SU-DHL-6 (cell line): ENCODE measurements around the gene PTPRK.

Experiments
- H2AFZ ChIP-seq: fragments of 200-600 bp; sonication (generic); 2 replicates; pipeline ENCODE4 v1.6.1; 2014; ENCODE audit warnings: low read depth, mild to moderate bottlenecking, moderate library complexity, mixed read lengths, antibody characterized with exemption, low read length; ENCODE audit not compliant: severe bottlenecking
- H3F3A ChIP-seq: fragments of 200-600 bp; shearing (Covaris generic); 2 replicates; pipeline ENCODE4 v1.6.0; 2016; ENCODE audit warnings: antibody characterized with exemption, mild to moderate bottlenecking; ENCODE audit not compliant: insufficient read depth
- H3K27ac ChIP-seq: fragments of 200-600 bp; sonication (generic); 2 replicates; pipeline ENCODE4 v1.5.1; 2016; ENCODE audit warnings: low read depth, mild to moderate bottlenecking, low read length, moderate library complexity, mixed read lengths
- H3K27me3 ChIP-seq: fragments of 200-600 bp; sonication (generic), shearing (Covaris generic); 2 replicates; pipeline ENCODE4 v1.6.0; 2014; ENCODE audit warnings: mild to moderate bottlenecking, low read length
- H3K36me3 ChIP-seq: fragments of 200-600 bp; sonication (generic); 2 replicates; pipeline ENCODE4 v1.6.1; 2014; ENCODE audit warnings: mild to moderate bottlenecking, low read length, mixed read lengths
- H3K4me2 ChIP-seq: fragments of 300-600, 200-600 bp; shearing (Covaris generic), sonication (generic); 2 replicates; pipeline ENCODE4 v1.6.0; 2014; ENCODE audit warnings: low read length, low read depth, mild to moderate bottlenecking; ENCODE audit not compliant: poor library complexity, severe bottlenecking
- H3K4me3 ChIP-seq: fragments of 200-600 bp; sonication (generic); 2 replicates; pipeline ENCODE4 v1.5.1; 2014; ENCODE audit warnings: antibody characterized with exemption, low read length, mild to moderate bottlenecking, mixed read lengths; ENCODE audit not compliant: insufficient read depth, poor library complexity, severe bottlenecking
- H3K79me2 ChIP-seq: fragments of 200-600 bp; sonication (generic); 2 replicates; pipeline ENCODE4 v1.6.1; 2014; ENCODE audit warnings: mild to moderate bottlenecking, low read length, moderate library complexity; ENCODE audit not compliant: insufficient read depth
- H3K9ac ChIP-seq: fragments of 200-600 bp; sonication (generic); 2 replicates; pipeline ENCODE4 v1.7.0; 2014; ENCODE audit warnings: mild to moderate bottlenecking, low read length
- H3K9me2 ChIP-seq: fragments of 200-600 bp; sonication (generic); replicated peaks from 2 replicates; pipeline ENCODE4 v1.6.1; 2014; ENCODE audit warnings: low read length; ENCODE audit not compliant: insufficient read depth
- H3K9me3 ChIP-seq: fragments of 200-600 bp; sonication (generic); 2 replicates; pipeline ENCODE4 v1.6.1; 2014; ENCODE audit warnings: low read length, mixed read lengths; ENCODE audit not compliant: insufficient read depth
- H4K20me1 ChIP-seq: fragments of 200-600 bp; sonication (generic); 2 replicates; pipeline ENCODE4 v1.6.1; 2014; ENCODE audit warnings: low read depth, mild to moderate bottlenecking, antibody characterized with exemption, low read length, moderate library complexity, mixed read lengths
- EZH2phosphoT487 ChIP-seq: fragments of 200-600 bp; sonication (generic), shearing (Covaris generic); conservative IDR thresholded peaks from 2 replicates; pipeline ENCODE4 v1.6.1; 2018; ENCODE audit warnings: mild to moderate bottlenecking, antibody characterized with exemption, low read length, moderate library complexity, mixed read lengths
- TF ChIP-seq, protein P1 (sequence below): fragments of 200-600 bp; sonication (generic); IDR thresholded peaks from one replicate; pipeline ENCODE4 v1.5.1; 2017; ENCODE audit warnings: antibody characterized with exemption, mild to moderate bottlenecking, low read length, moderate library complexity; ENCODE audit not compliant: insufficient read depth, poor library complexity, severe bottlenecking

The PTPRK gene

DNA sequence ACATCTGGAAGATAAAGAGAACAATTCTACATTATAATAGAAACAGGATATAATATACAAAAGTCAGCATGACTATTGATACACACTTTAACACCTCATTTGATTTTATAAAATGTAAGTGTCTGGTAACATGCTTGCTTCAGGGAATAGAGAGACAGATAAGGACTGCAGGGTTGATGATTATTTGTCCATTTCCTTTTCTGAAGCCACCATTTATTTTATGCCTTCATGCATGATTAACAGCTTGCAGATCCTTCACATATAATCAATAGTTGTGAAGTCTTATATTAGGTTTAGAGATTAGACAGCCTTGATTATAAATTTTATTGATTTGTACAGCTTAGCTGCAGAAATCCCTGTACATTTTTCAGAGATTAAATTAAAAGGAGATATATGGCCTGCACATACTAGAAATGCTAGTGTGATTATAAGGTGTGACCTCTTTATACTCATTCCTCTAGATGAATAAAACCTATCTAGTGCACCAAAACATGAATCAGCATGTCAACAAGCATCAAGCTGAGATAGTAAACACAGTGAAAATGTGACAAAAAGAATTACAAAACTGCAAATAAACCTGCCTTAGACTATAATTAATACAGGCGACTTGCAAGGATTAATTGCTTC lies 420.7 kb downstream of the PTPRK start:
- H2AFZ ChIP-seq, result no peak overlapping the region
- no peaks in the 10 kb centered on the region for H3K79me2 ChIP-seq
- no peaks in the 10 kb centered on the region for H3K27me3 ChIP-seq
- no peaks in the 10 kb centered on the region for H3K36me3 ChIP-seq
- H3F3A ChIP-seq, result no peaks in the 10 kb centered on the region
- TF ChIP-seq, protein P1, sequence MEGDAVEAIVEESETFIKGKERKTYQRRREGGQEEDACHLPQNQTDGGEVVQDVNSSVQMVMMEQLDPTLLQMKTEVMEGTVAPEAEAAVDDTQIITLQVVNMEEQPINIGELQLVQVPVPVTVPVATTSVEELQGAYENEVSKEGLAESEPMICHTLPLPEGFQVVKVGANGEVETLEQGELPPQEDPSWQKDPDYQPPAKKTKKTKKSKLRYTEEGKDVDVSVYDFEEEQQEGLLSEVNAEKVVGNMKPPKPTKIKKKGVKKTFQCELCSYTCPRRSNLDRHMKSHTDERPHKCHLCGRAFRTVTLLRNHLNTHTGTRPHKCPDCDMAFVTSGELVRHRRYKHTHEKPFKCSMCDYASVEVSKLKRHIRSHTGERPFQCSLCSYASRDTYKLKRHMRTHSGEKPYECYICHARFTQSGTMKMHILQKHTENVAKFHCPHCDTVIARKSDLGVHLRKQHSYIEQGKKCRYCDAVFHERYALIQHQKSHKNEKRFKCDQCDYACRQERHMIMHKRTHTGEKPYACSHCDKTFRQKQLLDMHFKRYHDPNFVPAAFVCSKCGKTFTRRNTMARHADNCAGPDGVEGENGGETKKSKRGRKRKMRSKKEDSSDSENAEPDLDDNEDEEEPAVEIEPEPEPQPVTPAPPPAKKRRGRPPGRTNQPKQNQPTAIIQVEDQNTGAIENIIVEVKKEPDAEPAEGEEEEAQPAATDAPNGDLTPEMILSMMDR, result no peak
- no peak for TF ChIP-seq EZH2phosphoT487
- no peaks in the 10 kb centered on the region for H3K9me3 ChIP-seq
- no peak overlapping the region for H3K9ac ChIP-seq
- no peak overlapping the region for H3K4me2 ChIP-seq
- H3K9me2 ChIP-seq, result no peaks in the 10 kb centered on the region
- H3K27ac ChIP-seq, result no peak overlapping the region
- H3K4me3 ChIP-seq, result no peak overlapping the region
- no peaks in the 10 kb centered on the region for H4K20me1 ChIP-seq

DNA sequence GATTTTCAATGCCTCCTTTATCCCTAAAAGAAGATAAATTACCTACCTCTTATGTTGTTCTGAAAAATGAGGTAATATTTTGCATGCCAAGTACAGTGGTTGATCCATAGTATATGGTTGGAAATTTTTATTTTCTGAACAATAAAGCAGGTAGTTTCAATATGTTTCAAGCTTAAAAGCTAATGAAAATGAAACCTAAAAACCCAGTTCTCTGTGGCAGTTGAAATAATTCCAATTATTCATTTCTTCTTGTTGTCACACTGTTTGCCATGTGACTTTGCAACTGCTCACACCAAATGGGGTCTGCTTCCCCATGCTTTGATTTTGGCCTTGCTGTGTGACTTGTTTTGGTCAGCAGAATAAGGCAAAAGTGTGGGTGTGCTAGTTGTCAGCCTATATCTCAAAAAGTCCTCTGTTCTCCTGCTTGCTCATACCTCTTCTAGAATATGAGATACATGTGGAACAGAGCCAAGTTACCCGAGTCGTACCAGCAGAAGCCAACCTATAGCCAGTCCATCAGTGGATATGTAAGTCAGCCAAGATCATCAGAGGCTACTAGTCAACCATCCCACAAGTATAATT lies 422.3 kb downstream of the PTPRK start:
- Histone ChIP-seq H3K9ac (no peak overlapping the region), H3K4me2 (no peak overlapping the region)

DNA sequence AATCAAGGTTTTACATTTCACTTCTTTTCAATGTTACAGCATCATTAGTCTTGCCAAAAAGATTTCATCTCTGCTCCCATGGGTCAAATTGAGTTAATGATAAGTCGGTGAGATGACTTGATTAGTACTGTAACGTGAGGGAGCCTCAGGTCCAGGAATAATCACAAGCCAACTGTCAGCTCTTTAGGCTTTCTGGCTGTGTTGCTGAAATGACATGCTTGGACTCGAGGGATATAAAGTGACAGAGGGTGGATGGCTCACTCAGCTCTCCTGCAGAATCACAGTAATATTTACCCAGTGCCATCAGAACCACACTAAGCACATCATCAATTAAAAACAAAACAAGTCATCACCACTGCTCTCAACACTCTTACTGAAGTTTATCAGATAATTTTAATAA lies 423.4 kb downstream of the PTPRK start:
- Histone ChIP-seq H3K79me2 (no peaks in the 10 kb centered on the region), H3F3A (no peaks in the 10 kb centered on the region), H3K9me2 (no peaks in the 10 kb centered on the region), H3K9me3 (no peaks in the 10 kb centered on the region), H3K4me3 (no peak overlapping the region), H2AFZ (no peak overlapping the region), H3K27ac (no peak overlapping the region), H3K27me3 (no peaks in the 10 kb centered on the region), H4K20me1 (no peaks in the 10 kb centered on the region), H3K36me3 (no peaks in the 10 kb centered on the region), H3K9ac (no peak overlapping the region), H3K4me2 (no peak overlapping the region)
- TF ChIP-seq EZH2phosphoT487, result no peak
- TF ChIP-seq, protein P1, result no peak

More for the DNA sequence above, 422.3 kb downstream of the PTPRK start:
- Histone ChIP-seq H3K9me3 (no peaks in the 10 kb centered on the region), H2AFZ (no peak overlapping the region), H3K27me3 (no peaks in the 10 kb centered on the region), H3K27ac (no peak overlapping the region), H3K9me2 (no peaks in the 10 kb centered on the region), H4K20me1 (no peaks in the 10 kb centered on the region), H3K79me2 (no peaks in the 10 kb centered on the region), H3F3A (no peaks in the 10 kb centered on the region), H3K4me3 (no peak overlapping the region), H3K36me3 (no peaks in the 10 kb centered on the region)
- TF ChIP-seq, protein P1, result no peak
- TF ChIP-seq EZH2phosphoT487, result no peak
